22Rv1 (cell line): ENCODE data around the gene TNNT2.

Source experiments
- ZFX ChIP-seq: fragments of 450-650 bp; IDR thresholded peaks from 2 replicates; pipeline ENCODE4 v1.6.1; 2017; ENCODE audit warnings: antibody characterized with exemption, borderline replicate concordance
- TF ChIP-seq, protein P1 (sequence below): fragments of 450-650 bp; IDR thresholded peaks from 2 replicates; pipeline ENCODE4 v1.5.1; 2017; ENCODE audit warnings: mild to moderate bottlenecking

DNA sequence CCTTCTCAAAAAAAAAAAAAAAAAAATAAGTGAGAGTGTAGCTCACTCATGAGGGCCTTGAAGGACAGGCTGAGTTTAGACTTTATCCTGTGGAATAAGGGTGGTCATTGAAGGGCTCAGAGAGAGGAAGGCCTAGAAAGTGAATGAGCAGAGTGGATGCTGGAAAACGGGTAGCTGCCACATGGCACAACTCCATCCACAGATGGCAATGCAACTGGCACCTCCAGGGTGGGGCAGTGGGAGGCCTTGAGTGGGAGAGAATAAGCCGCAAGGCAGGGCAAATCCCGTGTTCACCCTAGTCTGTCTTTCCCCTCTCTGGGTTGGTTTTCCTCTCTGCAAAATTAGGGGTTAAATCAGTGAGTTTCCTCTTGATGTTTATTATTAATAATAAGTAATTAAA, 41.0 kb upstream of the TNNT2 start:
- TF ChIP-seq, protein P1, sequence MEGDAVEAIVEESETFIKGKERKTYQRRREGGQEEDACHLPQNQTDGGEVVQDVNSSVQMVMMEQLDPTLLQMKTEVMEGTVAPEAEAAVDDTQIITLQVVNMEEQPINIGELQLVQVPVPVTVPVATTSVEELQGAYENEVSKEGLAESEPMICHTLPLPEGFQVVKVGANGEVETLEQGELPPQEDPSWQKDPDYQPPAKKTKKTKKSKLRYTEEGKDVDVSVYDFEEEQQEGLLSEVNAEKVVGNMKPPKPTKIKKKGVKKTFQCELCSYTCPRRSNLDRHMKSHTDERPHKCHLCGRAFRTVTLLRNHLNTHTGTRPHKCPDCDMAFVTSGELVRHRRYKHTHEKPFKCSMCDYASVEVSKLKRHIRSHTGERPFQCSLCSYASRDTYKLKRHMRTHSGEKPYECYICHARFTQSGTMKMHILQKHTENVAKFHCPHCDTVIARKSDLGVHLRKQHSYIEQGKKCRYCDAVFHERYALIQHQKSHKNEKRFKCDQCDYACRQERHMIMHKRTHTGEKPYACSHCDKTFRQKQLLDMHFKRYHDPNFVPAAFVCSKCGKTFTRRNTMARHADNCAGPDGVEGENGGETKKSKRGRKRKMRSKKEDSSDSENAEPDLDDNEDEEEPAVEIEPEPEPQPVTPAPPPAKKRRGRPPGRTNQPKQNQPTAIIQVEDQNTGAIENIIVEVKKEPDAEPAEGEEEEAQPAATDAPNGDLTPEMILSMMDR, result no peak
- TF ChIP-seq ZFX, result no peak
